ENCODE data around the gene BDP1. TPM values are rescaled to one million over a fixed set of nuclear protein-coding genes. Genes with fewer than 3 reads are reported as not detected.

Gene BDP1
- total RNA-seq, 1 donor from 2014 or later: 36.2 TPM

DNA sequence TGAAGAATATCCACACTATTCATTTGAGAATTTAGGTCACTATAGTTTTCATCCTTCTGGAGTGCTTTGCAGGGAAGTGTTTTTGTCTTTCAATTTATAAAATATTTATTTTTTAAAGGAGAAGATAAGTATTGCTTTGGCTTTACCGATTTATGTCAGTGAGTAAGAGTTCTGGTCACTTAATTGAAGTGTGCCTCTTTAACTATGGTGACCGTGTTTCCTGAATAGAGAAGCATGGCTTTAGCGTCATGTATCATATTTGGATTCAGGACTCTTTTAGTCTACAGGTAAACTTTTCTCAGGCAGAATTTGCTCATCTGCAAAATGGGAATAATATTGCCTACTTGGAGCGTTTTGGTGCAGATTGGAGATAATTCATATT, 902 bp downstream of the BDP1 start:
- peaks cover 15% of the 10 kb centered on the region for H4K20me1 ChIP-seq (ENCODE audit: low read depth)
- peak overlapping the region; percentile 82 for H3K9ac ChIP-seq
- Mint-ChIP-seq H3K36me3 (peaks cover 9% of the 10 kb centered on the region), H3K9me3 (no peaks in the 10 kb centered on the region), H3K27ac (peak overlapping the region; percentile 81), H3K4me1 (peaks cover 18% of the 10 kb centered on the region), H3K27me3 (ENCODE audit: insufficient read depth, low read depth) (peaks cover 7% of the 10 kb centered on the region), H3K4me3 (peak overlapping the region; percentile 100)
- H3K27me3 ChIP-seq: peaks cover 4% of the 10 kb centered on the region
- H3K79me2 ChIP-seq (ENCODE audit: low read depth): peaks cover 48% of the 10 kb centered on the region
- DNase-seq (ENCODE audit: low spot score): no peak
- peaks cover 12% of the 10 kb centered on the region for H3K36me3 ChIP-seq
- no peaks in the 10 kb centered on the region for H3K9me3 ChIP-seq (ENCODE audit: low read depth)
- no peak for TF ChIP-seq EZH2phosphoT487 (IDR thresholded peaks at IDR 0.05)
- TF ChIP-seq, protein P1, sequence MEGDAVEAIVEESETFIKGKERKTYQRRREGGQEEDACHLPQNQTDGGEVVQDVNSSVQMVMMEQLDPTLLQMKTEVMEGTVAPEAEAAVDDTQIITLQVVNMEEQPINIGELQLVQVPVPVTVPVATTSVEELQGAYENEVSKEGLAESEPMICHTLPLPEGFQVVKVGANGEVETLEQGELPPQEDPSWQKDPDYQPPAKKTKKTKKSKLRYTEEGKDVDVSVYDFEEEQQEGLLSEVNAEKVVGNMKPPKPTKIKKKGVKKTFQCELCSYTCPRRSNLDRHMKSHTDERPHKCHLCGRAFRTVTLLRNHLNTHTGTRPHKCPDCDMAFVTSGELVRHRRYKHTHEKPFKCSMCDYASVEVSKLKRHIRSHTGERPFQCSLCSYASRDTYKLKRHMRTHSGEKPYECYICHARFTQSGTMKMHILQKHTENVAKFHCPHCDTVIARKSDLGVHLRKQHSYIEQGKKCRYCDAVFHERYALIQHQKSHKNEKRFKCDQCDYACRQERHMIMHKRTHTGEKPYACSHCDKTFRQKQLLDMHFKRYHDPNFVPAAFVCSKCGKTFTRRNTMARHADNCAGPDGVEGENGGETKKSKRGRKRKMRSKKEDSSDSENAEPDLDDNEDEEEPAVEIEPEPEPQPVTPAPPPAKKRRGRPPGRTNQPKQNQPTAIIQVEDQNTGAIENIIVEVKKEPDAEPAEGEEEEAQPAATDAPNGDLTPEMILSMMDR (IDR thresholded peaks at IDR 0.05): no peak
- no peak for TF ChIP-seq EZH2 (IDR thresholded peaks at IDR 0.05)
- peaks cover 6% of the 10 kb centered on the region for H3K4me1 ChIP-seq
- H2AFZ ChIP-seq (replicated peaks): peak overlapping the region; percentile 94
- H3K4me3 ChIP-seq: peak overlapping the region; percentile 74
- H3K4me2 ChIP-seq: peak overlapping the region; percentile 89
- no peaks in the 10 kb centered on the region for H3F3A ChIP-seq (ENCODE audit: low read depth)
- no peak overlapping the region for H3K27ac ChIP-seq

GRCh38 chr5:71457106-71457505, 1.7 kb downstream of the BDP1 start:
- Histone ChIP-seq H3K79me2 (ENCODE audit: low read depth) (peaks cover 49% of the 10 kb centered on the region), H3K9me3 (ENCODE audit: low read depth) (no peaks in the 10 kb centered on the region), H3K27ac (no peak overlapping the region), H3K36me3 (peaks cover 12% of the 10 kb centered on the region), H4K20me1 (ENCODE audit: low read depth) (peaks cover 15% of the 10 kb centered on the region), H3K4me3 (peak overlapping the region; percentile 74), H3K9ac (peak overlapping the region; percentile 82), H3K4me1 (peaks cover 6% of the 10 kb centered on the region), H3F3A (ENCODE audit: low read depth) (no peaks in the 10 kb centered on the region), H3K4me2 (peak overlapping the region; percentile 89), H3K27me3 (peaks cover 2% of the 10 kb centered on the region), H2AFZ (replicated peaks) (no peak overlapping the region)
- TF ChIP-seq EZH2 (IDR thresholded peaks at IDR 0.05): no peak
- TF ChIP-seq, protein P1 (IDR thresholded peaks at IDR 0.05): no peak
- no peak for TF ChIP-seq EZH2phosphoT487 (IDR thresholded peaks at IDR 0.05)
- Mint-ChIP-seq H3K4me1 (peaks cover 18% of the 10 kb centered on the region), H3K27me3 (ENCODE audit: insufficient read depth, low read depth) (peaks cover 4% of the 10 kb centered on the region), H3K36me3 (peaks cover 9% of the 10 kb centered on the region), H3K27ac (no peak overlapping the region), H3K9me3 (no peaks in the 10 kb centered on the region), H3K4me3 (peak overlapping the region; percentile 100)
- no peak for DNase-seq (ENCODE audit: low spot score)

DNA sequence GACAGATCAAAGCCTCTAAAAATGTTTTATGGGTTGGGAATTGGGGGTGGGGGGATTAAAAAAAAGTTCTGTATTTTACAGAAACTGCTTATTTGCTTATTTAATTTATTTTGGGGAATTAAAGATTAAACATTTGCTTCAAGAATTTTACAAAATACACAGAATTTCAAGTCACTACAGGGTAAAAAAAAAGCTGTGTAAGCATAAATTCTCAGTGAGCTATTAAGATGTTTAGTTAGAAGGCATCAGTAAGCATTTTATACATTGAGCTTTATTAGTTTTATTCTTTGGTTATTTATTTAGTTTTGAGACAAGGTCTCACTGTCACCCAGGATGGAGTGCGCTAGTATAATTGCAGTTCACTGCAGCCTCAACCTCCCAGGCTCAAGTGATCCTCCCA, 5.2 kb downstream of the BDP1 start:
- no peaks in the 10 kb centered on the region for H3F3A ChIP-seq (ENCODE audit: low read depth)
- H4K20me1 ChIP-seq (ENCODE audit: low read depth): peaks cover 15% of the 10 kb centered on the region
- H3K4me3 Mint-ChIP-seq: no peak overlapping the region
- H3K27me3 ChIP-seq: no peaks in the 10 kb centered on the region
- peaks cover 48% of the 10 kb centered on the region for H3K79me2 ChIP-seq (ENCODE audit: low read depth)
- no peak overlapping the region for H3K4me3 ChIP-seq
- H3K27me3 Mint-ChIP-seq (ENCODE audit: insufficient read depth, low read depth): peaks cover 2% of the 10 kb centered on the region
- H3K9me3 Mint-ChIP-seq: no peaks in the 10 kb centered on the region
- DNase-seq (ENCODE audit: low spot score): no peak
- H3K36me3 Mint-ChIP-seq: peaks cover 18% of the 10 kb centered on the region
- peaks cover 6% of the 10 kb centered on the region for H3K4me1 ChIP-seq
- no peak overlapping the region for H3K4me2 ChIP-seq
- TF ChIP-seq EZH2phosphoT487 (IDR thresholded peaks at IDR 0.05) (no peak), EZH2 (IDR thresholded peaks at IDR 0.05) (no peak)
- TF ChIP-seq, protein P1 (IDR thresholded peaks at IDR 0.05): no peak
- no peak overlapping the region for H3K27ac ChIP-seq
- no peak overlapping the region for H3K27ac Mint-ChIP-seq
- peaks cover 17% of the 10 kb centered on the region for H3K36me3 ChIP-seq
- H3K9ac ChIP-seq: no peak overlapping the region
- no peaks in the 10 kb centered on the region for H3K9me3 ChIP-seq (ENCODE audit: low read depth)
- peaks cover 13% of the 10 kb centered on the region for H3K4me1 Mint-ChIP-seq
- H2AFZ ChIP-seq (replicated peaks): no peak overlapping the region

Measured in neural progenitor cell (in vitro differentiated cells).